GM21717 (cell line): ENCODE data around the gene AIG1.
A peak's percentile ranks its signal among the peaks of the same experiment; 100 is the strongest.
"Not testable (repeated sequence)": the region's sequence is repeated elsewhere in the genome, so short reads cannot be mapped to it uniquely, and the experiment has no call there.

Experiments used
- ATAC-seq: cut with Tn5 transposase; IDR thresholded peaks from one replicate; pipeline ENCODE4 v1.9.1; 2021; ENCODE audit warnings: mild to moderate bottlenecking, moderate library complexity; ENCODE audit not compliant: unreplicated experiment

The AIG1 gene

GRCh38 chr6:143307760-143308159 lies 247.1 kb downstream of the AIG1 start:
- not testable (repeated sequence) for ATAC-seq

GRCh38 chr6:143313163-143313562 lies 252.5 kb downstream of the AIG1 start:
- no peak for ATAC-seq

GRCh38 chr6:143321491-143322086 lies 260.9 kb downstream of the AIG1 start:
- ATAC-seq: no peak

DNA sequence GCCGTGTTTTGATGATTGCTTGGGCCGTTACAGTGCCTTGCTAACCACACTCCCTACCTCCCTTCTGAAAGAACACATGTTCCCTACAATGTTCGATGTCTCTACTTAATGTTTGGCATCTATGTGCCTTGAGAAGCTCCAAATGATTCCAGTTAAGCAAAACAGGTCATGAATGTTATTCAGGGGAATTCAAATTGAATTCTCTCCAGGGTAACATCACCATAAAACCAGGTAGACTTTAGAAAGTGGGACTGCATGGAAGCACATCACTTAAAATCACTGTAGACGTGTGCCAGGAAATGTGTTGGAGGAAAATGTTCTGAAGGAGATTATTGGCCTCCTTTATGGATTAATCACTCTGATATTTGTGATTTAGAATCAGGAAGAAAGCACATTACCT lies 261.7 kb downstream of the AIG1 start:
- ATAC-seq: no peak

GRCh38 chr6:143323729-143324470 lies 263.2 kb downstream of the AIG1 start:
- ATAC-seq: no peak

DNA sequence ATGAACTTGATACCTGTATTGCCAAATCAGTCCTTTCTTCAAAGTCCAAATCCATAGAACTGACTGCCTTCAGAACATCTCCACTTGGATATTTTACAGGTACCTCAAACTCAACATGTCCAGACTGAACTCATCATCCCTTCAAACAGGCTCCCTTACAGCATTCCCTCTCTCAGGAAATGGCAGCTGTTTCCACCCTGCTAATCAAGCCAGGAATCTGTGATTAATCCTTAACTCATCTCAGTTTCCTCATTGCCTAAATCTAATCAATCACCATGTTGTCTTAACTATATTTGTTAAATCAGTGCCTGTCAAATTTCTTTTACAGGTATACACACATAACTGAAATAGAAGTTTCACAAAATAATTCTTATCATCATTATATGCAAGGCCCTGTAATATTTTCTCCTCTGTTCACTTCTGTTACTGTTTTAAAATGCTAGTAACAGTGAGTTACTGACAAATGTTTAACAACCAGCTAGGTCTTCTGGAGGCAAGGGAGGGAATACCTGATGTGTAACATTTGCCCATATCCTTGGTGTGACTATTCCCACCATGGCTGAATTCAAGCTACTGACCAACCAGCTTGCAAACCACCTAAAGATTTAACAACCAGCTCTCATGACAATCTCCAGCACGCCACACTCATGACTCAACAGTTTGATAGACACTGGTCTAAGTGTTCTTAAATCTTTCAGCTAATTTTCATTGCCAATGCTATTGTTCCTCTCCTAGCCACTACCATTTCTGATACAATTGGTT lies 264.9 kb downstream of the AIG1 start:
- no peak for ATAC-seq

DNA sequence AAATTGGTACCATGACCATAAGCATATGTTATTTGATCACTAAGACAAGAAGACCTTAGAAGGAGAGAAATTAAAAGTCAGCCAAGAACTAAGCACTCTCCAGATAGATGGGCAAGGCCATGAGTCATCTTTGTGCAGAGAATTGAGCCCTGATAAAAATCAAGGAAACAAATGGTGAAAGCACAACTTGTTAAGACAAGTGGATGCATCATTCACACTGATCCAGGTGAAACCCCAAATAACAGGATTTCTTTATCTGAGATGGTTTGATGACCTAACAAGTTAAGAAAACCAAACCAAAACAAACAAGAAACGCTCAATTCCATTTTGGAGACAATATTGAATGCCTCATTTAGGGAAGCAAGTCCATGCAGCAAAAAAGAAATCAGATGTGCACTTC lies 268.2 kb downstream of the AIG1 start:
- no peak for ATAC-seq

- no peak for ATAC-seq
Measured at GRCh38 chr6:143329323-143329722, 268.6 kb downstream of the AIG1 start.

GRCh38 chr6:143331362-143331761 lies 270.7 kb downstream of the AIG1 start:
- no peak for ATAC-seq

DNA sequence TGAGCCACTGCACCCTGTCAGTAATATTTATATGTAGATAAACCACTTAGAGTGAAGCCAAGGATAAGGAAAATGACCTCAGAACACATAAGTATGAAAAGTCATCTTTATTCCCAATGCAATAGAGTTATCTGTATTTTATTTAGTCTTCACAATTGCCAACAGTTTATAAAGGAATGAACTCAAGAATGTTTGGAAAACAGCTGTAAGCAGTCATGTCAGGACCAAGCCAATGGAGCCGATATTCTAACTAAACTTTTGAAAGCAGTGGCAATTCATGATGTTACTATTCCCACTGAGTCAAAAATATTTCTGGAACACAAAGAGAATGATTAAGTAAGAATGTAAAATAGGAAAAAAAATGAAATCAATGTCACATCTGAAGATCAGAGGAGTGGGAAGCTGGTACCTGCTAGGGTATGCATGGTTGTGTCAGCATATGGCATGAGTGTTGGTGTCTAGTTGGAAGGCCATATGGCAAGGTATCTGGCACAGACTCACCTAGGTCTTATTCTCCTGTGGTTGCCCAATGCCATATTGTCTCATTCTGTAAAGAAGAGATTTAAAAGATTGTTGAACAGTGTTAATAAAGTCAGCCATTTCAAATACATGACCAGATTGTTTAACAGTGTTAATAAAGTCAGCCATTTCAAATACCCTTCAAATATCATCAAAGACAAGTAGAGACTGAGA lies 271.6 kb downstream of the AIG1 start:
- no peak for ATAC-seq

DNA sequence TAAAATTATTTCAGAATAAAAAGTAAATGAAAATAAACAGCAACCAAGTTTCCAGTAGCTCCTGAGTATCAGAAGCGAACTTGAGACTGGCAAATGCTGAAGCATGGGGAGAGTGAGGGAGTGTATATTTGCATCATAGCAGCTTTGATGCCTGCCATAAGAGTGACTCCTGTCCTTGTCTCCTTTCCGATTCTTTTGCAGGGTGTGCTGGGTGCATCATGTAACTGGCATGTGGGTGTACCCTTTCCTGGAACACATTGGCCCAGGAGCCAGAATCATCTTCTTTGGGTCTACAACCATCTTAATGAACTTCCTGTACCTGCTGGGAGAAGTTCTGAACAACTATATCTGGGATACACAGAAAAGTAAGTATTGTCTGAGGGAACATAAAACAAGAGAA lies 272.4 kb downstream of the AIG1 start:
- ATAC-seq: no peak

DNA sequence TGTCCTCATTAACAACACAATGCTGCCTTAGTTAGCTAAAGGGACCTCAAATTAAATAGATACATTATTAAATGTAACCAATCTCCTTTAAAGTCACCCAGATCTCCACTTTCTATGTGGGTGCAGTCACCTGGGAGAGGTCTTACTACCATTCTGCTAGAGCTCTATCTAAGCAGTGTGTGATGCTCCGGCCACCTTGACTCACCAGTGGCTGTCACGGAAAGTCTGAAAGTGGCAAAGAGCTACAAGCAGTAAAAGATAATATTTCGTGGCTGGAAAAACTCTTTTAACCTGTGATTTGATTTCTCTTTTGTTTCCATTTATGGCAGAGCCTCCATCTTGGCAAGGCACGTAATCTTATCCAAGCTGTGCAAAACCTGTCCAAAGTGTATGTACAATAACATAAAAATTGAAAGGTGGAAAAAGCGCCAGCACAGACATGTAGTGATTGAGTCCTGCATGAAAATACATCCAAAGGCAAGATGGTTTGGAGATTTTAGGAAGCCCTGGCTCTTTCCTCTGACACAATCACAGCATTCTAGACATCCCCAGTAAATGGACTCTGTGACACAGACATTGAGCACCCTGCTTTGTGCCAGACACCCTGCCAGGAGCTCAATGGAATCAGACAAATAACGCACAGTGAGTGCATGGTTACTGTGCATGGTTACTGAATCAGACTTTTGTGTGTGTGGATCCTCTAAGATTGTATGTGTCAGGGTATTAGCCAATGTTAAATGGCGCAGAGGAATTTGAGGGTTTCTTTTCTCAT lies 273.2 kb downstream of the AIG1 start:
- no peak for ATAC-seq

GRCh38 chr6:143335865-143336264 lies 275.2 kb downstream of the AIG1 start:
- ATAC-seq: no peak

GRCh38 chr6:143336446-143337152 lies 275.9 kb downstream of the AIG1 start:
- no peak for ATAC-seq

GRCh38 chr6:143337201-143337949 lies 276.7 kb downstream of the AIG1 start:
- ATAC-seq: peak; percentile 65

- ATAC-seq: no peak
Measured at GRCh38 chr6:143339223-143339622, 278.5 kb downstream of the AIG1 start.

GRCh38 chr6:143345477-143345876 lies 284.8 kb downstream of the AIG1 start:
- not testable (repeated sequence) for ATAC-seq

GRCh38 chr6:143346004-143346403 lies 285.3 kb downstream of the AIG1 start:
- no peak for ATAC-seq

DNA sequence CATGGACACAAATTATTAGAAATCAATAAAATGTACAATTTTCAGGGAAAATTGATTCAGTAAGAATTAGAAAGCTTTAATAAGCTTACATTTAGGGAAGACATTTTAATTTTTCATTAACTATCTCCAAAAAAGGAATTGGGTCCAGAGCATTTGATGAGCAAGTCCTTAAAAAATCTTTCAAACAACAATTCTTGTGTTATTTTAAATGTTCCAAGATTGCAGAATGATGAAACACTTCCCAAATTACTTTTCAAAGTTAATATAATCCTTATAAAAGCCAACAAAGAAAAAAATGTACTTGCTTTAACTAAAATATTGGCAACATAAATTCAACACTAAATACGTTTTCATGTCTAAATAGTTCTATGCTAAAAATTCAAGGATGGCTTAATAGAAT lies 287.8 kb downstream of the AIG1 start:
- no peak for ATAC-seq
